Measurements from ENCODE around the gene DNAJB9.

DNAJB9 gene

DNA sequence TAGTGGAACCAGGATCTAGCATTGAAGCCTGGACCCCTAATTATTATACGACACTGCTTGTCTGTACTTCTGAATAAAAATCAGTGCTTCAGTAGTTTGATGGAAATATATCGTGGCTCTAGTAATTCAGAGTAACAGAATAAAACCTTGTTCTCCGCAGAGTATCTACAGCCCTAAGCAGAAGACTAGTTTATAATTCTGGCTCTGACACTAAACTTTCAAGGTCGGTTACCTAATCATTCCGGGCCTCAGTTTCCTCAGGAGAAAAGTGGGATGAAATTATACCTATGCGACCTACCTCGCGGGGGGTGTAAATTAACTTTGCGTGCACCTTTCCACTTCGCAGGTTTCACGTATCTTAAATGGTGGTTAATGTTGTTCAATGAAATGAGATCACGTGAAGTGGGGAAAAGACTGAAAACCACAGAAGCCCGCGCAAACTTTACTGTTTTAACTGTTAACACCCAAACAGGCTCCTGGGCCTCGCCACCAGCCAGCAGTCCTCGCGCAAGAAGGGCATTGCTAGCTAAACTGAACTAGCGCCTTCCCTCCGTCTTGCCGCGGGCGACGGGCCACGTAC, 783 bp upstream of the DNAJB9 start:
- no peak for DNase-seq (ENCODE audit: low read depth in 2 of 2)

GRCh38 chr7:108570146-108570755, 577 bp downstream of the DNAJB9 start:
- no peak for DNase-seq (ENCODE audit: low read depth in 2 of 2)

DNA sequence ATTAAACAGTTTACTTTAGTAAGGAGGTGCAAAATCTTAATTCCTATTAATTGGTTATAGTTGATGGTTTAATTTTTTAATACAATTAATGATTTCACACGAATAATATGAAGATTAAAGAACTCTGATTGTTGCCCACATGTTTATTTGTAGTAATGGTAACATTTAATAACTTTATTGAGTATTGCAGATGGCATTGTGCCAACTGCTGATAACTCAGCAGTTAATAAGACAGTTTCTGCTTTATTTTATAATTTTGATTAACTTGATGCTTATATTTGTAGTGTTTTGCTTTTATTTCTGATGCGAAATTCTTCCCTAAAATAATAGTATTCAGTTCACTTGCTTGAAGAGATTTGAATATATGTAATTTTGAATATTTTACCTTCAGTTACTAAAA, 2.8 kb downstream of the DNAJB9 start:
- DNase-seq (ENCODE audit: low read depth in 2 of 2), result no peak

DNA sequence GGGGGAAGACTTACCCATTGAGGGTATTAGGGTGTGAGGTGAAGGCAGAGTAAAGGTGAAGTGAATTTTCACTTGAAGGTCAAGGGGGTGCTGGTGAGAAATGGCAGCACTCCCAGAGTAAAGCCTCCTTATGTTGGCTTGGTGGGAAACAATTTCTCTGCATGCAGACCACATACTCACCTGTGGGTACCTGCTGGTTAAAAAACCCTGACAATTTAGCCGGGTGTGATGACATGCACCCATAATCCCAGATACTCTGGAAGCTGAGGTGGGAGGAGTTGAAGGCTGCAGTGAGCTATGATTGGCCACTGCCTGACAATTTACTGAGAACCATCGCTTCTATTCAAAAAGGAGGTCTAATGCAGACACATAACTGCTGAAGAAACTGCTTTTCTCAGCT, 5.5 kb downstream of the DNAJB9 start:
- no peak for DNase-seq (ENCODE audit: low read depth in 2 of 2)

DNA sequence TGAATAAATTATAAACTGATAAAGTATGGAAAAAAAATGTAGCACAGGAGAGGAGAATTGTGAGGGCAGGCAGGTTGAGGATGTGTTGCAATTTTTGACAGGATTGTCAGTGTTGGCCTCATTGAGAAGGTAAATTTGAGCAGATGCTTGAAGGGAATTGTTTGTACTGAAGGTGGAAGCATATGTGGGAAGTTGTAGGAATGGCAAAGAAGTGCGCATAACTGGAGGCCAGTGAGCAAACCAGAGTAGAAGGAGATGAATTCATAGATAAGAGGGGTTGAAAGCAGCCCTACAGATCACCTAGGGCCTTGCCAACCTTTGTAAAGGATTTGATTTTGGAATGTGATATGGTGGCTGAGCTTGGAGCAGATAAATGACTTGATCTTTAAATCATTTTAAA, 6.4 kb downstream of the DNAJB9 start:
- DNase-seq (ENCODE audit: low read depth in 2 of 2), result no peak

GRCh38 chr7:108578937-108579336, 9.3 kb downstream of the DNAJB9 start:
- DNase-seq (ENCODE audit: low read depth in 2 of 2), result no peak

DNA sequence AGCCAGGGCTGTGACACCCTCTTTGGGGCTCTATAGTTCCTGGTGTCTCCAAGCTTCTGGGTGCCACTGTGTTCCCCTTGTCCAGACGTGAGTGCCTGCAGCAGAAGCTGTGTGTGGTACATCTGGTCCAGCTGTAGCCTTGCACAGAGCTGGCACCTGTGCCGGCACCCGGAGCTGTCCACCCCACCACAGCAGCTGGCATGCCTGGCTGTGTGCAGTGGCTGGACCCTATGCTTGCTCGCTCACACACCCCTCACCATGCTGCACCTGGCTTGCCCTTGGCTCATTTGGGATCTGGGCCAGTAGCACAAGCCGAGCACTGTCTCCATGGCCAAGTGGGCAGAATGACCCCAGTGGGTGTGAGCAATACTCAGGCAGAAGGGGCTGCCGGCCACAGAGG, 10.6 kb downstream of the DNAJB9 start:
- DNase-seq (ENCODE audit: low read depth in 2 of 2), result no peak

- DNase-seq (ENCODE audit: low read depth in 2 of 2), result no peak
Observed at GRCh38 chr7:108581655-108582491, 12.2 kb downstream of the DNAJB9 start.

- no peak for DNase-seq (ENCODE audit: low read depth in 2 of 2)
Observed at GRCh38 chr7:108584211-108584610, 14.5 kb downstream of the DNAJB9 start.

DNA sequence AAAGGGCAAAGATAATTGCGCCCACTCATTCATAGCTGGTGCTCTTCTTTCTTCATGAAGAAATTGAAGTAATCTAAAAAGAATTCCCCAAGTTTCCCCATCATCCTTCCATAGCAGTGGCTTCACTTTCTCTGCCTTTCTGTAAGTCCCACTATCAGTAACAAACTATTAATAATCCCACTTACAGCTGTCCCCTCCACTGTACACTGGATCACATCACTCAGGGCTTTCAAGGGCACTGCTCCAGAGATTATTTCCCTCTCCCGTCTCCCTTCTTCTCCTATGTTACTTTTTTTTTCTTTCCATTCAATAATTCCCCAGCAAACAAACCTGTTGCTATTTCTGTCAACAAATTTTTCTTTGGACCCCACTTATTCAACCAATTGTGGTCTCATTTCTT, 16.2 kb downstream of the DNAJB9 start:
- no peak for DNase-seq (ENCODE audit: low read depth in 2 of 2)

DNA sequence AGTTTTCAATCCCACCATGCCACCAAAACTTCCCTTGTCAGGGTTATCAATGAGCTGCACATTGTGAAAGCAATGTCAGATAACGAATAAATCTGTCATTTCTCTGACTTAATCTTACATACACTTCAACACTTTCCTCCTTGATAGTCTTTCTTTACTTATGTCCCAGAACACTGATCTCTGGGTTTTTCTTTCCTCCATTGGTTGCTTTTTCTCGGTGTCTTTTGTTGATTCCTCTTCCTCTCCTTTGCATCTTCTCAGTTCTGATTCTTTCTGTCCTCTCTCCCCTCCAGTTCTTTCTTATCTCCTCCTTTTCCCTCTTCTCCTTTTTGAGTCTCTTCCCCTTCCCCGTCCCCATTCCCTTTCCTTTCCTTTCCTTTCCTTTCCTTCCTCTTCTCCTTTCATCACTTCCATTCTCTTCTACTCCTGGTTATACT, 16.6 kb downstream of the DNAJB9 start:
- no peak for DNase-seq (ENCODE audit: low read depth in 2 of 2)

DNA sequence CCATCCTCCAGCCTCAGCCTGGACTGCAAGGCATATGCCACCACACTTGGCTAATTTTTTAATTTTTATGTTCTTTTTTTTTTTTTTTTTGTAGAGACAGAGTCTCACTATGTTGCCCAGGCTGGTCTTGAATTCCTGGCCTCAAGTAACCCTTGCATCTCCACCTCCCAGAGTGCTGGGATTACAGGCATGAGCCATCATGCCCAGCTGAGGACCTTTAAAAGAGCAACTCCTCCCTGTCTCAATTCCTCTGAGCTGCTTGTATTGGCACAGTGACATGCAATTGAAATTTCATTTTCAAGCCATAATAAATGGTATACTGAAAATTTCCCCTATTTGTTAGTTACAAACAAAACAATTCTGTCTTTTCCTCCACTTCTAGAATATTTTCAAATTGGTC, 19.5 kb downstream of the DNAJB9 start:
- no peak for DNase-seq (ENCODE audit: low read depth in 2 of 2)

GRCh38 chr7:108589874-108590273, 20.2 kb downstream of the DNAJB9 start:
- no peak for DNase-seq (ENCODE audit: low read depth in 2 of 2)

DNA sequence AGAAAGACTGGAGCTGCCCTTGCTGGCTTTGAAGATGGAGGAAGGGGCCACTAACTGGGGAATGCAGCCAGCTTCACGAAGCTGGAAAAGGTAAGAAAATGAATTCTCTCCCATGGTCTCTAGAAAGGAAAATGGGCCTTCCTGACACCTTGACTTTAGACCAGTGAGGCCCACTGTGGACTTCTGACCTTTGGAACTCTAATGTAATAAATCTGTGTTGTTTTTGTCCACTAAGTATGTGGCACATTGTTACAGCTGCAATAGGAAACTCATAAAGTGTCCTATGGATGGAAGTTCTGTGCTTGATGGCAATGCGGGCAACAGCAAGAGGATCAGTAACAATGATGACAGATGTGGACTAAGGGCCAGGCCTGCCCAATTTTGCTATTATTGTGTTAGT, 20.9 kb downstream of the DNAJB9 start:
- DNase-seq (ENCODE audit: low read depth in 2 of 2), result no peak

- no peak for DNase-seq (ENCODE audit: low read depth in 2 of 2)
Observed at GRCh38 chr7:108592646-108593201, 23.1 kb downstream of the DNAJB9 start.

GRCh38 chr7:108596560-108596959, 26.9 kb downstream of the DNAJB9 start:
- DNase-seq (ENCODE audit: low read depth in 2 of 2), result no peak

DNA sequence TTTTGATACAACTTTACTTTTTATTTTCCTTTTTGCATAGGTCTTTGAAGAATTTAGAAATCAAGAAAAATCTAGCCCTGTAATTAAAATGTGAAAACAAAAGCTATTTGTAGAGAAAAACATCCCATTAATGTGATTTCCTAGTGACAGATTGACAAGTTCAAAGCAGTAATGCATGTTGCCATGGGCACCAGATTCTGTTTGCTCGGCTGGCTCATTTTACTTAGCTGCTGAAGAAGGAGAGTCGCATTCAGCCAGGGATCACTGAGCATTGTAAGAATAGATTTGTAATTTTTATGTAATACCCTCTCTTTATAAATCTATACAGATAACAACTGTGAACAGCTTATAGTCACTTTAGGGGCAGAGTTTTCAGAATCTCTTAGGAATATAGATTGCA, 28.5 kb downstream of the DNAJB9 start:
- DNase-seq (ENCODE audit: low read depth in 2 of 2), result no peak

DNA sequence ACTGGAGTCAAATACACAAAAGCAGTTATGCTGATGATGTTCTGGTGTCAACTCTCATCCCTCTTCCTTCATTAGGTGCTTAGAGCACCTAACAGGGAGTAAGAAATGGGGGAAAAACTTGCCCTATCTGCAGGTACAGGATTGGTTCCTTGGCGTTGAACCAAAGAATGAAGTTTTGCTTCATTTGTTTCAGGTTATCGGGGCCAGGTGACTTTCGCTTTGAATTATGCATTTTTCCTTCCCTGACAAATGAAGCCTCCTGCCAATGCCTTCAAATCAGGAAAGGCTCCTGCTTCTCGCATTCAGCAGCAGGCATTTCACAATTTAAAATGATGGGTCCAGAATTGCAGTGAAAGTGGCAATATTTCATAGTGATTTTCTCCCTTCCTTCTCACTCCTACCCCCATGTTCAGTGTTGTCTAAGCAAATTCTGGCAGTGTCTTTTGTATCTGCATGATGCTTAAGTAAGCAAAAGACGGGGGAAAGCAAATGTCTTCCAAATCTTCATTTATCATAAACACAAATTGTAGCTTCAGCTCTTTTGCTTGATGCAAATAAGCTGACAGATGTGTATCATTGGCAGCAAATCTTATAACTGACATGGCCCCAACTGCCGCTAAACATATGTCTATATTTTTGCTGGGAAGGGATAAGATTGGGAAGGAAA, 29.4 kb downstream of the DNAJB9 start:
- DNase-seq (ENCODE audit: low read depth in 2 of 2), result no peak

DNA sequence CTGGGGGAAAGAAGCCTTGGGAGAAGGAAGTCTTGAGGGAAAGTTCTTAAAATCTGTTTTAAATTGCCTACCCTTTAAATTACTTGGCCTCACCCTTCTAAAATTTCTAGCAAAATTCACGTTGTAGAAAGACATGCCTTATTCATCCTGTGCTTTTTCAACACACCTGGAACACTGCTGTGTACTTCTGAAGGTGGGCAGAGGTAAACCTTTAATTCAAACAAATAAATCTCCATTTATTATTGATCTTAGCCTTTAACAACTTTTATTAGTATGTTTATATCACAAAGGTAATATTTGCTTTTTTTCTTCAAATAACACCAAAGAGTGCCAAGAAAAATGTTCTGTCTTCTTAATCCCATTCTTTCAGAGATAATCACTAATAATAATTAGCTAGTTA, 30.7 kb downstream of the DNAJB9 start:
- no peak for DNase-seq (ENCODE audit: low read depth in 2 of 2)

DNA sequence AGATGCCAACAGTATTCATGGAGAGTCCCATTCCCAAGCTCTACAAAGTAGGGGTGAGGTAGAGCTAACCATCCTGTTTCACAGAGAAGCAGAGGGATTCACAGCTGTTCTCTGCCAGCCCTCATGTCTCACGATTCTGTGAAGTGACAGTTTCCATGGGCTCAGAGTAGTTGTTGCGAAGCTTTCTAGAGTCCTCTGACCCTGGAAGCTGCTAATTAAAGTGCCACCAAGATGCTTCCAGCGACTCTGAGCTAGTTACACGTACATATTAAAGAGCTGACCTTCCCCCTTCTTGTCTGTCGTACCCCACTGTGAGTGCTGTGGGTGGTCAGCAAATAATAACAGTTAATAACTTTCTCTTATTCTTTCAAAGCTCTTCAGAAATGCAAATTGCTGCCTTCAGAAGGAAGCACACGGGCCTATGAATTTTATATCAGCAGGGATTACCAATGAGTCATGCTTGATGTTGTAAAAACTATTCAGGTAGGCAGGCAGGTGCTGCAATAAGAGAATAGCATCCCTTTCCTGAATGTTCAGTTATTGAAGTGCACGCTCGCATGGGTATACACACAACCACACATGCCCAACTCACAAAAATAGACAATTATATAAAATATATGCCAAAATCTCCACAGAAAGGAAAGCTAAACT, 34.1 kb downstream of the DNAJB9 start:
- DNase-seq (ENCODE audit: low read depth in 2 of 2), result no peak

DNA sequence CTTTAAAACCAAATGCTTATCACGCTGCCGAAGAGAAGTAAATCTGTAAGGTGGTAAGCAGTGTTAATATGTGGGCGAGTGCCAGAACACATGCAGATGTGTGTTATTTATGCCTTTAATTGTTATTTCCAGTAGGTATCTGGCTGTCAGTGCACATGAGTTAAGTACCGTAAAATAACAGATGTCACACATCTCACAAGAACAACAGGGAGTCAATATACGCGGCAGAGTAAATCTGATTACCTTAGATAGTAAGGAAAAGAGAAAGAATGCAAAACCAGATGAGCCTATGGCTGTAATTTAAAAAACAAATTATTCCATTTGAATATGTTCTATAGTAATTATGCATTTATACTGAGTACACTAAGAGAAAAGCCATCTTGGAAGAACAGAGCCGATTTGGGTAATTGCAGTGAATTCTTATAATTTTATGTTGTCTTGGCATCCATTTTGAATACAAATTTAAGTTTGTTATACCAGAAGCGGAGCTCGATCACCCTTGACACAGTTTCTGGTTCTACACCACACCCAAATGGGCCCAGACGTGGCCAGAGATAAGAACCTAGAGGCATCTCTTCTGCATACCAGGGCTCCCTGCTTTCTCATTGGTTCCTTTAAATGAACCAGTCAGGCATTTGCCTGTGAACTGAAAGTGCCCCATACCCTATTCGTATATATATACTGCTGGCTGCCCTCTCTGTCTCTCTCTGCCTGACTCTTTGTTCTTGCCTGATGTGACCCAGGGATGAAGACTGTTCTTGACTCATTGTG, 34.8 kb downstream of the DNAJB9 start:
- no peak for DNase-seq (ENCODE audit: low read depth in 2 of 2)
